HCT116 (cell line): ENCODE data around the gene PRSS36.

ENCODE experiments used
- EZH2 ChIP-seq: fragments of 200-600 bp; sonication (generic); IDR thresholded peaks from 2 replicates; pipeline ENCODE4 v1.6.1; 2017; ENCODE audit warnings: antibody characterized with exemption, mixed run types
- MAX ChIP-seq: IDR thresholded peaks from 2 replicates; pipeline ENCODE4 v1.6.1; 2012

DNA sequence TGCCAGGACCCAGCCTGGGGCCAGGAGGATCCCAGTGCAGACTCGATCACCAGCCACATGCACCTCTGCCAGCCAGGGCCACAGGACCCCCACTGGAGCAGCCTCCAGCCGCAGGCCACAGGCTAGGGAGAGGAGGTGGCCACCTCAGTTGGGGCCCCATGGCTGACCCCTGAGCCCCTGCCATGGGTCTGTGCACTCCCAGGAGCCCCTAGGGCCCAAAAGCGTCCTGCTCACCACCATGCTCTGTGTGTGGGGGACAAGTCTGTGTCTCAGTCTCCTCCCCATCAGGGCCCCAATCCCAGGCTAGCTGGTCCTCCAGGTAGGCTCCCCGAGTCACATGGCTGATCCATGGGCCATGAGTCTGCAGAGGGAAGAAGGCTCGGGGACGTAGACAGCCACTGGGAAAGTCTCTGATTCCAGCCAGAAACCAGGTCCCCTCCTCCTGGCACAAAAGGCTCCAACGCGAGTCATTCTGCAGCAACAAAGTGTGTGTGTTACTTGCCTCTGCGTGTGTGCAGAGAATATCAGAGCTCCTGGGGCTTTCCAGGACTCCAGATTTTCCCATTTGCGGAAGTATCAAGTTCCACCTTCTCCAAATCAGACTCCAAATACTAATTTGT, 8.3 kb downstream of the PRSS36 start:
- TF ChIP-seq MAX (no peak), EZH2 (no peak)
